HEK293 (cell line): Measurements from ENCODE around the gene NNAT.

Experiments used
- GLIS2 ChIP-seq: fragments of 450-650 bp; formaldehyde crosslinking; IDR thresholded peaks from 2 replicates; pipeline ENCODE4 v1.5.1; 2016; ENCODE audit warnings: missing biosample characterization, missing genetic modification characterization
- HOXC10 ChIP-seq: sonication (generic); formaldehyde crosslinking; IDR thresholded peaks from 2 replicates; pipeline ENCODE4 v1.8.1; 2023; ENCODE audit warnings: mild to moderate bottlenecking, missing genetic modification reagents
- KLF10 ChIP-seq: fragments of 450-650 bp; IDR thresholded peaks from 2 replicates; pipeline ENCODE4 v1.5.1; 2018; ENCODE audit warnings: missing biosample characterization, mild to moderate bottlenecking, missing genetic modification characterization
- KLF9 ChIP-seq: fragments of 450-650 bp; formaldehyde crosslinking; IDR thresholded peaks from 2 replicates; pipeline ENCODE4 v1.5.1; 2016; ENCODE audit warnings: missing biosample characterization, missing genetic modification characterization, low read depth
- TCF7L2 ChIP-seq: IDR thresholded peaks from 2 replicates; pipeline ENCODE4 v1.6.1; 2011; ENCODE audit warnings: low read depth, mild to moderate bottlenecking, inconsistent platforms, low read length, moderate library complexity, borderline replicate concordance
- ZBTB44 ChIP-seq: fragments of 450-650 bp; IDR thresholded peaks from 2 replicates; pipeline ENCODE4 v1.5.1; 2018; ENCODE audit warnings: missing biosample characterization, mild to moderate bottlenecking, missing genetic modification characterization
- ZBTB48 ChIP-seq: fragments of 450-650 bp; formaldehyde crosslinking; IDR thresholded peaks from 2 replicates; pipeline ENCODE4 v1.5.1; 2016; ENCODE audit warnings: missing biosample characterization, missing genetic modification characterization
- ZIC2 ChIP-seq: fragments of 450-650 bp; formaldehyde crosslinking; IDR thresholded peaks from 2 replicates; pipeline ENCODE4 v1.5.1; 2016; ENCODE audit warnings: missing biosample characterization, missing genetic modification characterization
- ZNF114 ChIP-seq: fragments of 450-650 bp; formaldehyde crosslinking; IDR thresholded peaks from 2 replicates; pipeline ENCODE4 v1.5.0; 2017; ENCODE audit warnings: missing biosample characterization, missing genetic modification characterization
- ZNF174 ChIP-seq: fragments of 450-650 bp; formaldehyde crosslinking; IDR thresholded peaks from 2 replicates; pipeline ENCODE4 v1.5.0; 2017; ENCODE audit warnings: missing biosample characterization, mild to moderate bottlenecking, missing genetic modification characterization
- ZNF175 ChIP-seq: fragments of 450-650 bp; formaldehyde crosslinking; IDR thresholded peaks from 2 replicates; pipeline ENCODE4 v1.5.1; 2016; ENCODE audit warnings: missing biosample characterization, missing genetic modification characterization
- ZNF202 ChIP-seq: fragments of 450-650 bp; formaldehyde crosslinking; IDR thresholded peaks from 2 replicates; pipeline ENCODE4 v1.5.1; 2016; ENCODE audit warnings: missing biosample characterization, missing genetic modification characterization, borderline replicate concordance
- ZNF324 ChIP-seq: fragments of 450-650 bp; formaldehyde crosslinking; IDR thresholded peaks from 2 replicates; pipeline ENCODE4 v1.5.1; 2016; ENCODE audit warnings: missing biosample characterization, missing genetic modification characterization
- ZNF488 ChIP-seq: fragments of 450-650 bp; formaldehyde crosslinking; IDR thresholded peaks from 2 replicates; pipeline ENCODE4 v1.5.1; 2016; ENCODE audit warnings: missing biosample characterization, missing genetic modification characterization
- ZNF571 ChIP-seq: fragments of 450-650 bp; formaldehyde crosslinking; IDR thresholded peaks from 2 replicates; pipeline ENCODE4 v1.5.0; 2017; ENCODE audit warnings: missing biosample characterization, missing genetic modification characterization
- ZNF600 ChIP-seq: fragments of 450-650 bp; formaldehyde crosslinking; IDR thresholded peaks from 2 replicates; pipeline ENCODE4 v1.5.1; 2016; ENCODE audit warnings: missing biosample characterization, missing genetic modification characterization
- ZNF610 ChIP-seq: fragments of 450-650 bp; formaldehyde crosslinking; IDR thresholded peaks from 2 replicates; pipeline ENCODE4 v1.5.1; 2016; ENCODE audit warnings: missing biosample characterization, missing genetic modification characterization, borderline replicate concordance
- ZNF624 ChIP-seq: fragments of 450-650 bp; formaldehyde crosslinking; IDR thresholded peaks from 2 replicates; pipeline ENCODE4 v1.5.1; 2017; ENCODE audit warnings: missing biosample characterization, missing genetic modification characterization
- ZNF664 ChIP-seq: fragments of 450-650 bp; formaldehyde crosslinking; IDR thresholded peaks from 2 replicates; pipeline ENCODE4 v1.5.1; 2016; ENCODE audit warnings: missing biosample characterization, missing genetic modification characterization
- ZNF785 ChIP-seq: fragments of 450-650 bp; formaldehyde crosslinking; IDR thresholded peaks from 2 replicates; pipeline ENCODE4 v1.5.1; 2016; ENCODE audit warnings: missing biosample characterization, missing genetic modification characterization
- ZSCAN30 ChIP-seq: fragments of 450-650 bp; IDR thresholded peaks from 2 replicates; pipeline ENCODE4 v1.5.1; 2018; ENCODE audit warnings: missing biosample characterization, mild to moderate bottlenecking, missing genetic modification characterization, moderate library complexity
- TF ChIP-seq, protein P1 (sequence below): fragments of 450-650 bp; formaldehyde crosslinking; IDR thresholded peaks from 2 replicates; pipeline ENCODE4 v1.5.1; 2016; ENCODE audit warnings: missing biosample characterization, missing genetic modification characterization
- TF ChIP-seq, protein P2 (sequence below): fragments of 450-650 bp; formaldehyde crosslinking; IDR thresholded peaks from 2 replicates; pipeline ENCODE4; 2016; ENCODE audit warnings: missing biosample characterization, missing genetic modification characterization
- TF ChIP-seq, protein P3 (sequence below): fragments of 450-650 bp; formaldehyde crosslinking; IDR thresholded peaks from 2 replicates; pipeline ENCODE4 v1.5.1; 2016; ENCODE audit warnings: missing biosample characterization, missing genetic modification characterization
- TF ChIP-seq, protein P4 (sequence below): fragments of 450-650 bp; formaldehyde crosslinking; IDR thresholded peaks from 2 replicates; pipeline ENCODE4 v1.5.1; 2016; ENCODE audit warnings: missing biosample characterization, missing genetic modification characterization
- TF ChIP-seq, protein P5 (sequence below): fragments of 450-650 bp; formaldehyde crosslinking; IDR thresholded peaks from 2 replicates; pipeline ENCODE4 v1.5.1; 2016; ENCODE audit warnings: missing biosample characterization, missing genetic modification characterization

NNAT gene

DNA sequence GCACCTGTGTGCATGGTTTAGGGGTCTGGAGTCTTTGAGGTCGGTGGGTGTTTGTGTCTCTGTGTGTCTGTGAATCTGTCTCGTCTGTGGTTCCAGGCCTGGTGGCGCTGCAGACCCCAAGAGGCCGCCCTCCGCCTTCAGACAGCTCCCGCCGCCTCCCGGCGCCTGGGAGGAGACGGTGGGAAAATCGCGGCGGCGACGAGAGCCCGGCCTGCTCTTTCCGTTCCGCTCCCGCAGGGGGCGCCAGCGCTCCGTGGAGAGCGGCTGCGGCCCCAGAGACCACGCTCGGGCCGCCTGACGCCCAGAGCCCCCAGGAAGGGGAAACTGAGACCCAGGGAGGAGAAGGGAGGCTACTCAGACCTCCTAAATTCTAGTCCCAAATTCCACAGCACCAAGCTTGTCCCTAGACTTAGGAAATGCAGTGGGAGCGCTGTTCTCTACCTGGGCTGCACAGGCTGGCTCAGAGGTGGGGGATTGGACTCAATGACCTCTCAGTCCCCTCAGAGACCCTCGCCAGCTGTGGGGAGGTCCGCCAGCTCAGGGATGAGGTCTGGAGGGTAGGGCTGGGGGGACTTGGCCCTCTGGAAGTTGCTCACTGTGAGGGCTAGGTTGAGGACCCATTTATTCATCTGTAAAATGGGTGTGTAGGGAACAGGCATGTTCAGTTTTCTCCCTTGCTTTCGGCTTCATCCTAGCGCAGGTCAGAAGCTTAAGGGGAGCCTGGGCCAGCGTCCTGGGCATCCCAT, 43.5 kb downstream of the NNAT start (continued):
- TF ChIP-seq, protein P1, sequence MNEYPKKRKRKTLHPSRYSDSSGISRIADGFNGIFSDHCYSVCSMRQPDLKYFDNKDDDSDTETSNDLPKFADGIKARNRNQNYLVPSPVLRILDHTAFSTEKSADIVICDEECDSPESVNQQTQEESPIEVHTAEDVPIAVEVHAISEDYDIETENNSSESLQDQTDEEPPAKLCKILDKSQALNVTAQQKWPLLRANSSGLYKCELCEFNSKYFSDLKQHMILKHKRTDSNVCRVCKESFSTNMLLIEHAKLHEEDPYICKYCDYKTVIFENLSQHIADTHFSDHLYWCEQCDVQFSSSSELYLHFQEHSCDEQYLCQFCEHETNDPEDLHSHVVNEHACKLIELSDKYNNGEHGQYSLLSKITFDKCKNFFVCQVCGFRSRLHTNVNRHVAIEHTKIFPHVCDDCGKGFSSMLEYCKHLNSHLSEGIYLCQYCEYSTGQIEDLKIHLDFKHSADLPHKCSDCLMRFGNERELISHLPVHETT (tag by site-specific recombination) = no peak
- no peak for TF ChIP-seq ZNF114 (tag by site-specific recombination)
- no peak for TF ChIP-seq ZNF600 (tag by site-specific recombination)
- 0 out of 2 replicates have a peak, but pooled peaks have one; percentile 33 for TF ChIP-seq ZSCAN30 (tag by site-specific recombination)
- no peak for TF ChIP-seq ZNF571 (tag by site-specific recombination)
- TF ChIP-seq, protein P2, sequence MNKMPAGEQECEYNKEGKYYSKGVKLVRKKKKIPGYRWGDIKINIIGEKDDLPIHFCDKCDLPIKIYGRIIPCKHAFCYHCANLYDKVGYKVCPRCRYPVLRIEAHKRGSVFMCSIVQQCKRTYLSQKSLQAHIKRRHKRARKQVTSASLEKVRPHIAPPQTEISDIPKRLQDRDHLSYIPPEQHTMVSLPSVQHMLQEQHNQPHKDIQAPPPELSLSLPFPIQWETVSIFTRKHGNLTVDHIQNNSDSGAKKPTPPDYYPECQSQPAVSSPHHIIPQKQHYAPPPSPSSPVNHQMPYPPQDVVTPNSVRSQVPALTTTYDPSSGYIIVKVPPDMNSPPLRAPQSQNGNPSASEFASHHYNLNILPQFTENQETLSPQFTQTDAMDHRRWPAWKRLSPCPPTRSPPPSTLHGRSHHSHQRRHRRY (tag by site-specific recombination) = no peak
- no peak for TF ChIP-seq ZNF610 (tag by site-specific recombination)
- TF ChIP-seq ZNF174 (tag by site-specific recombination) = no peak
- TF ChIP-seq TCF7L2 = no peak
- TF ChIP-seq ZBTB48 (tag by site-specific recombination) = no peak
- no peak for TF ChIP-seq KLF10 (tag by site-specific recombination)
- TF ChIP-seq ZBTB44 (tag by site-specific recombination) = no peak
- TF ChIP-seq, protein P3, sequence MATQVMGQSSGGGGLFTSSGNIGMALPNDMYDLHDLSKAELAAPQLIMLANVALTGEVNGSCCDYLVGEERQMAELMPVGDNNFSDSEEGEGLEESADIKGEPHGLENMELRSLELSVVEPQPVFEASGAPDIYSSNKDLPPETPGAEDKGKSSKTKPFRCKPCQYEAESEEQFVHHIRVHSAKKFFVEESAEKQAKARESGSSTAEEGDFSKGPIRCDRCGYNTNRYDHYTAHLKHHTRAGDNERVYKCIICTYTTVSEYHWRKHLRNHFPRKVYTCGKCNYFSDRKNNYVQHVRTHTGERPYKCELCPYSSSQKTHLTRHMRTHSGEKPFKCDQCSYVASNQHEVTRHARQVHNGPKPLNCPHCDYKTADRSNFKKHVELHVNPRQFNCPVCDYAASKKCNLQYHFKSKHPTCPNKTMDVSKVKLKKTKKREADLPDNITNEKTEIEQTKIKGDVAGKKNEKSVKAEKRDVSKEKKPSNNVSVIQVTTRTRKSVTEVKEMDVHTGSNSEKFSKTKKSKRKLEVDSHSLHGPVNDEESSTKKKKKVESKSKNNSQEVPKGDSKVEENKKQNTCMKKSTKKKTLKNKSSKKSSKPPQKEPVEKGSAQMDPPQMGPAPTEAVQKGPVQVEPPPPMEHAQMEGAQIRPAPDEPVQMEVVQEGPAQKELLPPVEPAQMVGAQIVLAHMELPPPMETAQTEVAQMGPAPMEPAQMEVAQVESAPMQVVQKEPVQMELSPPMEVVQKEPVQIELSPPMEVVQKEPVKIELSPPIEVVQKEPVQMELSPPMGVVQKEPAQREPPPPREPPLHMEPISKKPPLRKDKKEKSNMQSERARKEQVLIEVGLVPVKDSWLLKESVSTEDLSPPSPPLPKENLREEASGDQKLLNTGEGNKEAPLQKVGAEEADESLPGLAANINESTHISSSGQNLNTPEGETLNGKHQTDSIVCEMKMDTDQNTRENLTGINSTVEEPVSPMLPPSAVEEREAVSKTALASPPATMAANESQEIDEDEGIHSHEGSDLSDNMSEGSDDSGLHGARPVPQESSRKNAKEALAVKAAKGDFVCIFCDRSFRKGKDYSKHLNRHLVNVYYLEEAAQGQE = peak; percentile 32; the same call in 1 of the 2 replicates
- no peak for TF ChIP-seq ZNF785 (tag by site-specific recombination)
- TF ChIP-seq, protein P4, sequence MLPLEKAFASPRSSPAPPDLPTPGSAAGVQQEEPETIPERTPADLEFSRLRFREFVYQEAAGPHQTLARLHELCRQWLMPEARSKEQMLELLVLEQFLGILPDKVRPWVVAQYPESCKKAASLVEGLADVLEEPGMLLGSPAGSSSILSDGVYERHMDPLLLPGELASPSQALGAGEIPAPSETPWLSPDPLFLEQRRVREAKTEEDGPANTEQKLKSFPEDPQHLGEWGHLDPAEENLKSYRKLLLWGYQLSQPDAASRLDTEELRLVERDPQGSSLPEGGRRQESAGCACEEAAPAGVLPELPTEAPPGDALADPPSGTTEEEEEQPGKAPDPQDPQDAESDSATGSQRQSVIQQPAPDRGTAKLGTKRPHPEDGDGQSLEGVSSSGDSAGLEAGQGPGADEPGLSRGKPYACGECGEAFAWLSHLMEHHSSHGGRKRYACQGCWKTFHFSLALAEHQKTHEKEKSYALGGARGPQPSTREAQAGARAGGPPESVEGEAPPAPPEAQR (tag by site-specific recombination) = no peak
- peak; percentile 44; the same call in 1 of the 2 replicates for TF ChIP-seq GLIS2 (tag by site-specific recombination)
- no peak for TF ChIP-seq ZIC2 (tag by site-specific recombination)
- no peak for TF ChIP-seq HOXC10 (CRISPR knock-in tag)
- no peak for TF ChIP-seq ZNF202 (tag by site-specific recombination)
- TF ChIP-seq, protein P5, sequence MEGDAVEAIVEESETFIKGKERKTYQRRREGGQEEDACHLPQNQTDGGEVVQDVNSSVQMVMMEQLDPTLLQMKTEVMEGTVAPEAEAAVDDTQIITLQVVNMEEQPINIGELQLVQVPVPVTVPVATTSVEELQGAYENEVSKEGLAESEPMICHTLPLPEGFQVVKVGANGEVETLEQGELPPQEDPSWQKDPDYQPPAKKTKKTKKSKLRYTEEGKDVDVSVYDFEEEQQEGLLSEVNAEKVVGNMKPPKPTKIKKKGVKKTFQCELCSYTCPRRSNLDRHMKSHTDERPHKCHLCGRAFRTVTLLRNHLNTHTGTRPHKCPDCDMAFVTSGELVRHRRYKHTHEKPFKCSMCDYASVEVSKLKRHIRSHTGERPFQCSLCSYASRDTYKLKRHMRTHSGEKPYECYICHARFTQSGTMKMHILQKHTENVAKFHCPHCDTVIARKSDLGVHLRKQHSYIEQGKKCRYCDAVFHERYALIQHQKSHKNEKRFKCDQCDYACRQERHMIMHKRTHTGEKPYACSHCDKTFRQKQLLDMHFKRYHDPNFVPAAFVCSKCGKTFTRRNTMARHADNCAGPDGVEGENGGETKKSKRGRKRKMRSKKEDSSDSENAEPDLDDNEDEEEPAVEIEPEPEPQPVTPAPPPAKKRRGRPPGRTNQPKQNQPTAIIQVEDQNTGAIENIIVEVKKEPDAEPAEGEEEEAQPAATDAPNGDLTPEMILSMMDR = peak; percentile 92
- TF ChIP-seq ZNF175 = no peak
- TF ChIP-seq KLF9 = no peak
- TF ChIP-seq ZNF324 (tag by site-specific recombination) = no peak
- no peak for TF ChIP-seq ZNF624
- no peak for TF ChIP-seq ZNF488
- TF ChIP-seq ZNF664 (tag by site-specific recombination) = no peak
